ENCODE data around the gene LAMC3.

The LAMC3 gene

DNA sequence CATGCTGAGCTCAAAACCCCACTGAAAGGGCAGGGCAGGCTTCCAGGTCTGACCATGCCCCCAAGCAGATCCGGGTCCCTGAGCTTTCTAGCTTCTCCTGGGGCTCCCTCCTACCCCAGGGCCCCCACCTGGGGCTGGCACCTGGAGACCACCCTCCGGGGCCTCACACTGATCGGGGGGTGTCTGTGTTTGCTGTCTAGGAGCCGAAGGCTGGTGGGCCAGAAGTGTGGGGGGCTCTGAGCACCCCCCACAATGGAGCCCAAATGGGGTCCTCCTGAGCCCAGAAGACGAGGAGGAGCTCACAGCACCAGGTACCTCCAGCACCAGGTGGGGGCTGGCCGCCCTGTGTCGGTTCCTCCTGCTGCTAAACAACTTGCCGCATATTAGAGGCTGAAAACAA, 39.8 kb downstream of the LAMC3 start:
- DNase-seq: no peak

DNA sequence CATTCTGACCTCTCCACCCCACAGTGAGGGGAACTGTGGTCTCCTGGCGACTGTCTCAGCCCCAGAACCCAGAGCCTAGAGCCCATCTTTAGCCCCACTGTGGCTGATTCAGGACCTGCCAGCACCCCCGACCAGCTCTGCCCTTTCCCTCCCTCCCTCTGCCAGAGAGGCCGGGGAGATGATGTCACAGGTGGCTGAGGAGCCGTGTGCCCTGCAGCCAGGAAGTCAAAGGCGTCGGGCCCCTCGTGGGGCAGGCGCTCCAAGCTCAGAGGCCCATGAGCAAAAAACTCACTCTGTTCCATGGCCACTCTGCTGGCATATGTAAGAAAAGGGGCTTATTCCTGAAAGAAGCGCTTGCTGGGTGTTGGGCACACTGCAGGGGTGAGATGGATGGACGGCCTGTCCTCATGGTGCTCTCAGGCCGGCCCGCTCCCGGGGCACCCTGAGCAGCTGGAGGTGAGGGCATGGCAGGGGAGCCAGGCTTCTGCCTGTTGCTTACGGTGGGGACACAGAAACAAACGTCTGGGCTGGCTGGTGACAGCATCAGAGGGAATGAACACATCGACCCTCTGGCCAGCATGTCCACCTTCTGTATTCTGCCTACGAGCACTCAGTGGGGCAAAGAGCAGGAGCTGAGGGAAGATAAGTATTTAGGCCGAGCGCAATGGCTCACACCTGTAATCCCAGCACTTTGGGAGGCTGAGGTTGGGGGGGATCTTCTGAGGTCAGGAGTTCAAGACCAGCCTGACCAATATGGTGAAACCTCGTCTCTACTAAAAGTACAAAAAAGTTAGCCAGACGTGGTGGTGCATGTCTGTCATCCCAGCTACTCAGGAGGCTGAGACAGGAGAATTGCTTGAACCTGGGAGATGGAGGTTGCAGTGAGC, 41.1 kb downstream of the LAMC3 start:
- no peak for DNase-seq

- no peak for DNase-seq
These were observed 41.9 kb downstream of the LAMC3 start for GRCh38 chr9:131050831-131051230.

DNA sequence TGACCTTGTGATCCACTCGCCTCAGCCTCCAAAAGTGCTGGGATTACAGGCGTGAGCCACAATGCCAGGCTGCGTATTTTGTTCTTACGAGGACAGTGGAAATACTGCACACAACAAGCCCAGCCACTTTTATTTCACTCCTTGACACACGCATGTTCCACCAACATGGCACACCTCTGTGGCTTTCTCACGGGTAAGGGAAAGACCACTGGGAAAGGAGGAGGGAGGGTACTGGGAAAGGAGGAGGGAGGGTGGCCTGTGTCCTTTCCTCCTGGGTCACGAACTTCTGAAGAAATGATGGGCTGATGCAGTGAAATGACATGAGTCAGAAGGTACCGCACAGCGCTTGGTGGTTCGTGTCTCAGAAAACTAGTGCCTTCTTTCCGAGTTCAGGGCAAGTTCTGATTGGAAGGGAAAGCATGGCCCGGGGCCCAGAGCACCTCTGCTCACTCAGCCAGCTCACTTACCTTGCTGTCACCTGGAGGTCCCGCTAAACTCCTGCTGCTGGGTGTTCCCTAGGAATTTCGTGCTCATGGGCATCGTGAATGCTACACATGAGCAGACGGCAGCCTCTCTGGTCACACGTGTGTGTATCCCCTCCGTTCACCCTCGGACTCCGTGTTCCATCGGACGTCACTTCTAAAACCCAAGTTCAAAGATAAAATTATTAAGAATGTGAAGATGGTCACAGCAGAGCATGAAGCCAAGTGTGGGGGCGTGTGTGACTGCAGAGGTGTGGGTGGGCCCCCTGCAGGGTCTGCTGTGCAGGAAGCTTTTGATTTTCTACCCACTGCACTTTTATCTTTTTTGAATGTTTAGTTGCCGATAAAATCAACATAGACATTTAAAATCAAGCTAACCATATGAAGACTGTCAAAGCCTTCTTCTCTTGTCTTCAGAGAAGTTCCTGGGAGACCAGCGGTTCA, 42.9 kb downstream of the LAMC3 start:
- DNase-seq: no peak

DNA sequence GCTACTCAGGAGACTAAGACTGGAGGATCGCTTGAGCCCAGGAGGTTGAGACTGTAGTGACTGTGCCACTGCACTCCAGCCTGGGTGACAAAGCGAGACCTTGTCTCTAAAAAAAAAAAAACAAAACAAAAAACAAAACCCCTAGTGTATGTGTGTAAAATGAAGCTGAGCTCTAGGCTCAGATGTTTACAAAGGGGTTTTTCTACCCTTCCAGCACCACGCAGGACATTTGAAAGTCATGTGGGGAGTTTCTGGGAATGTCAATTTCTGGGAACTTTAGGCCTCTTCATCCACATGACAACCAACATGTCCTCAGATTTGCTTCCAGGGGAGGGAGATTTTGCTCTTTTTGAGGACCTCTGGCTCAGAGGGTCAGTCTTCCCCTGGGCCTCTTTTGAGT, 44.9 kb downstream of the LAMC3 start:
- DNase-seq: peak in 9 of 14 donors; percentile 11 to 57 (median 32)

DNA sequence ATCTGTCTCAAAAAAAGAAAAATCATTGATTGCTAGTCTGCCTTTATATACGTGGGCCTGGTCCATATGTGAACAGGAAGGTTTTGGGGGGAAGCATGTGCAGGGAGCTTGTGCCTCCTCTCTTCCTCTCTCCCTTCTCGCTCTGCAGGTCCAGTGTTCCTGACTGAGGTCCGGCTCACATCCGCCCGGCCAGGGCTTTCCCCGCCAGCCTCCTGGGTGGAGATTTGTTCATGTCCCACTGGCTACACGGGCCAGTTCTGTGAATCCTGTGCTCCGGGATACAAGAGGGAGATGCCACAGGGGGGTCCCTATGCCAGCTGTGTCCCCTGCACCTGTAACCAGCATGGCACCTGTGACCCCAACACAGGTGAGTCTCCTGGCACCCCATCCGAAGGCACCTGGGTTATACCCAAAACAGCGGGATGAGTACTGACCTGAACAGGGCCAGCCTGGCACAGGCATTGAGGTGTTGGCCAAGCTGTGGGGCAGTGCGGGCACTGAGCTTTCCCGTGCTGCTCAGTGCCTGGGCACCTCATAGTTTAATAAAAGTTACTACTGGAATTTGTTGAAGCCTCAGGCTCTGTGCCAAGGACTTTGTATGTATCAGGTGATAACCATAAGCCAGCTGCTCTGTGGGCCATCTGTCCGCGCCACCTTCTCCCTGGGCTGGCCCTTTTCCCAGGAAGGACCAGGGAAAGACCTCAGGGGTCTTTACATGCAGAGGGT, 48.0 kb downstream of the LAMC3 start:
- DNase-seq: no peak

GRCh38 chr9:131060900-131061630, 52.1 kb downstream of the LAMC3 start:
- DNase-seq: no peak

DNA sequence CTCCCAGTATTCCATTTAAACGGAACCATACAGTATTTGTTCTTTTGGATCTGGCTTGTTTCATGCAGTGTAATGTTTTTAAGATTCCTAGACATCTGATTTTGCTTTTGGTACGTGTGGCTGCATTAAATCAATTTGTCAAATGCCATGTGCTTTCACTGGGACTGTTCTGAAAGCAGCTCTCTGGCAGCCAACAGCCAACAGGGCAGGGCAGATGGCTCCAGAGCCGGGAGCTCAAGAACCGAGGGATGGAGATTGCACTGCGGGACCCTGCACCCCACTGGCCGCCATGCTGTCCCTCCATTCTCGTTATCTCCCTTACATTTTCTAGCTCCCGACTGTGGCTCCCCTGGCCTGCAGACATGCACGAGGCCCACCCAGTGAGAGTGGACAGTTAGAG, 54.0 kb downstream of the LAMC3 start:
- peak in 1 of 14 donors; percentile 22 for DNase-seq

GRCh38 chr9:131065599-131065998, 56.6 kb downstream of the LAMC3 start:
- DNase-seq: no peak

DNA sequence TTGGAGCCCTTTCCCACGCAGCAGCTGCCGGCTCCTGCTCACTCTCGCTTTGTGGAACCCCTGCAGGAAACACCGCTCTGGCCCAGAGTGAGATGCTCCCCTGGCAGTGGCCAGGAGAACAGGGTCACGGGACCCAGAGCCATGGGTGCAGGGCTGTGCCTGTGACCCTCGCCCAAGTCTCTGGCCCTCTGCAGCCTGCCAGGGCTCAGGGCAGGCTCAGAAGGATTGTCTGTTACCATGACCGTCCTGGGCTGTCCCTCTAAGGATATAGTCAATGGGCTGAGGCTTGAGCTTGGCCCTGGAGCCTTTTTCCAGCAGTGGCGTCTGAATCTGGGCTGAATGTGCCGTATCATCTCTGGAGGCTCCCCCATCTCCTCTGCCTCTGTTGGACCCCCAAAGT, 58.7 kb downstream of the LAMC3 start:
- no peak for DNase-seq

DNA sequence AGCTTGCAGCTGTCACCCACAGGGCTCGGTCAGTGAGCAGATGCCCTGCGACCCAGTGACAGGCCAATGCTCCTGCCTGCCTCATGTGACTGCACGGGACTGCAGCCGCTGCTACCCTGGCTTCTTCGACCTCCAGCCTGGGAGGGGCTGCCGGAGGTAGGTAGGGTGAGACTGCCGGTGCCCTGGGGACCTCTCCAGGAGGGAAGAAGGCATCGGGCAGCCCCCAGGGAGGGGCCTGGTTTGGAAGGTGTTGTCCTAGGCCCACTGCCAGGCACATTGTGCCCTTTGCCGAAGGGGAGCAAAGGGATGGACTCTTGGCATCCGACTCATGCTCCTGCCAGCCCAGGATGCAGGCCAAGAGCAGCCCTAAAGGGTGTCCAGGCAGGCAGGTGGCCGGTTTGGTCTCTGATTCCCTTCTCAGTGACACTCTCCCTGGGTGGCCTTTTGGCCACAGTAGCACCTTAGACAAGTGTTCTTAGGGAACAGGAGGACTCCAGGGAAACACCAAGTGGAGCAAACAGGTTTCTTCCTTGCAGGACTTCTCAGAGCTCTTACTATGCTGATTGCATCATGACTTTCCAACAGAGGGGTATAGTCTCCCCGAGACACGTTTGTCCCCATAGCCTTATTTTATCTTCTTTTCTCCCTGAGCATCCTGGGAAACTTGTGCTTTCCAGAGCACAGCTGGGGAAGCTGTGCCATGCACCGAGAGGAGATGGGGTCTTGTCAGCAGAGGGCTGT, 59.3 kb downstream of the LAMC3 start:
- DNase-seq: no peak

DNA sequence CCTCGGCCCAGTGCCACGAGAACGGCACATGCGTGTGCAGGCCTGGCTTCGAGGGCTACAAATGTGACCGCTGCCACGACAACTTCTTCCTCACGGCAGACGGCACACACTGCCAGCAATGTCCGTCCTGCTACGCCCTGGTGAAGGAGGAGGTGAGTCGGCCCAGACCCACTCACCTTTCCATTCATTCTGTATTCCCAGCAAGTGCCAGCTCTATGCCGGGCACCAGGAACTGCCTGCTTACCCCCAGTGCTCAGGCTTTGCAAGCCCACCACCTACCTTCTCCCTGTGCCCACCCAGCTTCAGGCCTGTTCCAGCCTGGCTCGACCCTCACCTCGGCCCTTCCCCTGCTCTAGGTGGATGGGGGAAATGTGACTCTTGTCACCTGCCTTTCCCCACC, 60.7 kb downstream of the LAMC3 start:
- DNase-seq: no peak

GRCh38 chr9:131072107-131072870, 63.3 kb downstream of the LAMC3 start:
- no peak for DNase-seq

DNA sequence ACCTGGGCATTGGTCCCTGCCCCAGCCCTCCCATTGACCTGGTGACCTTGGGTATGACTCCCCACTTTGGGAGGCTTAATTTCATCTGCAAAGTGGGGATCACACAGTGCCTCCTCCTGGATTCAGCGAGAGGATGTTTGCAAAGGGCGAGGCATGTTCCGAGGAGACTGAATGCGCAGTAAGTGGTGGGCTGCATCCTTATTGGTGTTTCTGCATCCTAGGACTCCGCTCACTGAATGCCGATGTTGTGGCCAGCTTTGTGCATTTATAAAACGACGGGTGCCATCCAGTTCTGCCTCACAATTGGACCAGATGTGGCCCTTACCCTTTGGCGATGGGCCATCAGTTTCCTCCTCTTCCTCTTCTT, 63.9 kb downstream of the LAMC3 start:
- DNase-seq: no peak

DNA sequence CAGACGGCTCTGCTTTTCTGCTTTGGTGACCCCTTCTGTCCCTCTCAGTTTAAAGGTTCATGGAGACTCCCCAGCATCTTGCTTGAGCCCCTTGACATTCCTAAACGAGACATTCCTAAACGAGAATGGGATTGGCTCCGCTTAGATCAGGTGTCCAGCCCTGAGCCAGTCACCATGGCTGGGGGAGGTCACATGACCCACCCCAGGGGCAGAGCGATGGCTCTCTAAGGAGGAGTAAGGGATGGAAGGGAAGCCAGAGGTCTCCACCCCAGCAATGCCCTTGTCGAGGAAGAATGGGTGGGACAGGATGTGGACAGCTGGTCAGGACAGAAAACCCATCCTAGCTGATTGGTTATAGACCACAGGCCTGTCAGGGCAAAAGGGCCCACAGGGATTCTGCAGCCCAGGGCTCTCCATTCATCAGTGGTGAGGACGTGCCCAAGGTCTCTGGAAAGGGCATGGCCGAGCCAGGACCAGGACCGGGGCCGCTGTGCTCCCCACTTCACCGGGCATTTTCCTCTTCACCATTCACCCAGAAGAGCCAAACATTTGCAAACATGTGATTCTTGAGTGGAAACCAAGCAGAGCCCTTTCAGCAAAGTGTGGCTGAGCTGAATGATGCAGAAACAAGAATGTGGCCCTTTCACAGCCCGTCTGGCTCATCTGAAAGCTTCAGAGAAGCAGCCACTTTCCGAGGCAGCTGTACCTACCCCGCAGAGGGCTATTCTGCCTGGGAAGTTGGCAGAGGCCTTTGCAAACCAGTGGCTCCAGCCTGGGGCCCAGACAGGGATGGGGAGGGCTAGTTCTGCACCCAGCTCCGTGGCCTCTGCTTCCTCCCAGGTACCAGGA, 67.6 kb downstream of the LAMC3 start:
- DNase-seq: peak in 3 of 14 donors; percentile 12 to 26 (median 18)

GRCh38 chr9:131078427-131079366, 69.7 kb downstream of the LAMC3 start:
- DNase-seq: no peak

GRCh38 chr9:131080589-131080988, 71.6 kb downstream of the LAMC3 start:
- DNase-seq: no peak

GRCh38 chr9:131081868-131082267, 72.9 kb downstream of the LAMC3 start:
- DNase-seq: no peak

Measured in C1 segment of cervical spinal cord (tissue), 14 donors.